Measurements from ENCODE around the gene SLC35F3.

- TF ChIP-seq CTCF (IDR thresholded peaks at IDR 0.05): no peak
- no peak for TF ChIP-seq JUN (CRISPR knock-in tag; IDR thresholded peaks at IDR 0.05)
- TF ChIP-seq, protein P1, sequence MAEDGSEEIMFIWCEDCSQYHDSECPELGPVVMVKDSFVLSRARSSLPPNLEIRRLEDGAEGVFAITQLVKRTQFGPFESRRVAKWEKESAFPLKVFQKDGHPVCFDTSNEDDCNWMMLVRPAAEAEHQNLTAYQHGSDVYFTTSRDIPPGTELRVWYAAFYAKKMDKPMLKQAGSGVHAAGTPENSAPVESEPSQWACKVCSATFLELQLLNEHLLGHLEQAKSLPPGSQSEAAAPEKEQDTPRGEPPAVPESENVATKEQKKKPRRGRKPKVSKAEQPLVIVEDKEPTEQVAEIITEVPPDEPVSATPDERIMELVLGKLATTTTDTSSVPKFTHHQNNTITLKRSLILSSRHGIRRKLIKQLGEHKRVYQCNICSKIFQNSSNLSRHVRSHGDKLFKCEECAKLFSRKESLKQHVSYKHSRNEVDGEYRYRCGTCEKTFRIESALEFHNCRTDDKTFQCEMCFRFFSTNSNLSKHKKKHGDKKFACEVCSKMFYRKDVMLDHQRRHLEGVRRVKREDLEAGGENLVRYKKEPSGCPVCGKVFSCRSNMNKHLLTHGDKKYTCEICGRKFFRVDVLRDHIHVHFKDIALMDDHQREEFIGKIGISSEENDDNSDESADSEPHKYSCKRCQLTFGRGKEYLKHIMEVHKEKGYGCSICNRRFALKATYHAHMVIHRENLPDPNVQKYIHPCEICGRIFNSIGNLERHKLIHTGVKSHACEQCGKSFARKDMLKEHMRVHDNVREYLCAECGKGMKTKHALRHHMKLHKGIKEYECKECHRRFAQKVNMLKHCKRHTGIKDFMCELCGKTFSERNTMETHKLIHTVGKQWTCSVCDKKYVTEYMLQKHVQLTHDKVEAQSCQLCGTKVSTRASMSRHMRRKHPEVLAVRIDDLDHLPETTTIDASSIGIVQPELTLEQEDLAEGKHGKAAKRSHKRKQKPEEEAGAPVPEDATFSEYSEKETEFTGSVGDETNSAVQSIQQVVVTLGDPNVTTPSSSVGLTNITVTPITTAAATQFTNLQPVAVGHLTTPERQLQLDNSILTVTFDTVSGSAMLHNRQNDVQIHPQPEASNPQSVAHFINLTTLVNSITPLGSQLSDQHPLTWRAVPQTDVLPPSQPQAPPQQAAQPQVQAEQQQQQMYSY (CRISPR knock-in tag; IDR thresholded peaks at IDR 0.05): no peak
- TF ChIP-seq MLX (CRISPR knock-in tag; IDR thresholded peaks at IDR 0.05): no peak
- no peak for TF ChIP-seq ELF4 (CRISPR knock-in tag; IDR thresholded peaks at IDR 0.05; ENCODE audit: low read depth)
Observed at GRCh38 chr1:234014208-234014607, 109.7 kb downstream of the SLC35F3 start.
